T-helper 2 cell treated with Interferon-gamma antibody and Interleukin-4, amounts not matched to agents 5 μg/mL and 100 μg/mL, for 36 hours (primary cell): Measurements from ENCODE around the gene TMEM86A.
"Not testable (repeated sequence)": the region's sequence is repeated elsewhere in the genome, so short reads cannot be mapped to it uniquely, and the experiment has no call there.

Experiments
- DNase-seq: peaks from one replicate; pipeline ENCODE4 v3.0.0; 2021; ENCODE audit warnings: low spot score
- H3K27ac Mint-ChIP-seq: one replicate; pipeline ENCODE4 v1.8.0; 2021; ENCODE audit warnings: mild to moderate bottlenecking, mixed read lengths
- H3K27me3 Mint-ChIP-seq: one replicate; pipeline ENCODE4 v1.8.0; 2021; ENCODE audit warnings: low read depth, mixed read lengths
- H3K36me3 Mint-ChIP-seq: one replicate; pipeline ENCODE4 v1.8.0; 2021; ENCODE audit warnings: low read depth, mixed read lengths
- H3K4me1 Mint-ChIP-seq: one replicate; pipeline ENCODE4 v1.8.0; 2021; ENCODE audit warnings: low read depth, mixed read lengths
- H3K4me3 Mint-ChIP-seq: one replicate; pipeline ENCODE4 v1.8.0; 2022; ENCODE audit warnings: mild to moderate bottlenecking, moderate library complexity, mixed read lengths
- H3K9me3 Mint-ChIP-seq: one replicate; pipeline ENCODE4 v1.8.0; 2021; ENCODE audit warnings: mixed read lengths

TMEM86A gene

GRCh38 chr11:18698341-18699268 lies at the start of gene TMEM86A:
TSS of gene TMEM86A (plus strand) at chr11:18698779. CDS start at chr11:18698887, 108 bp downstream.
- DNase-seq, result peak; percentile 88
- Mint-ChIP-seq H3K27ac (peak within 1 kb of the TSS; percentile 17), H3K36me3 (no peaks in the 10 kb centered on the region), H3K4me1 (peaks cover 11% of the 10 kb centered on the region), H3K4me3 (peak within 1 kb of the TSS; percentile 77), H3K9me3 (no peaks in the 10 kb centered on the region), H3K27me3 (peaks cover 16% of the 10 kb centered on the region)

- H3K27ac Mint-ChIP-seq, result no peak overlapping the region
- H3K4me3 Mint-ChIP-seq, result no peak overlapping the region
- no peaks in the 10 kb centered on the region for H3K27me3 Mint-ChIP-seq
- no peaks in the 10 kb centered on the region for H3K9me3 Mint-ChIP-seq
- no peak for DNase-seq
- peaks cover 9% of the 10 kb centered on the region for H3K4me1 Mint-ChIP-seq
- no peaks in the 10 kb centered on the region for H3K36me3 Mint-ChIP-seq
Measured at GRCh38 chr11:18650353-18650752, 48.2 kb upstream of the TMEM86A start.

GRCh38 chr11:18650859-18651557 lies 47.6 kb upstream of the TMEM86A start:
- H3K9me3 Mint-ChIP-seq, result no peaks in the 10 kb centered on the region
- peaks cover 9% of the 10 kb centered on the region for H3K4me1 Mint-ChIP-seq
- peak; percentile 17 for DNase-seq
- no peak overlapping the region for H3K4me3 Mint-ChIP-seq
- H3K27ac Mint-ChIP-seq, result no peak overlapping the region
- H3K36me3 Mint-ChIP-seq, result no peaks in the 10 kb centered on the region
- H3K27me3 Mint-ChIP-seq, result no peaks in the 10 kb centered on the region

GRCh38 chr11:18657673-18658072 lies 40.9 kb upstream of the TMEM86A start:
- no peaks in the 10 kb centered on the region for H3K9me3 Mint-ChIP-seq
- no peaks in the 10 kb centered on the region for H3K36me3 Mint-ChIP-seq
- H3K4me1 Mint-ChIP-seq, result no peaks in the 10 kb centered on the region
- no peak overlapping the region for H3K4me3 Mint-ChIP-seq
- H3K27me3 Mint-ChIP-seq, result peaks cover 24% of the 10 kb centered on the region
- no peak overlapping the region for H3K27ac Mint-ChIP-seq
- DNase-seq, result no peak

GRCh38 chr11:18665353-18665872 lies 33.2 kb upstream of the TMEM86A start:
- not testable (repeated sequence) for H3K36me3 Mint-ChIP-seq, H3K9me3 Mint-ChIP-seq, DNase-seq
- H3K4me3 Mint-ChIP-seq, result peak overlapping the region; percentile 10
- peaks cover 24% of the 10 kb centered on the region for H3K27me3 Mint-ChIP-seq
- peak overlapping the region; percentile 19 for H3K27ac Mint-ChIP-seq
- peaks cover 25% of the 10 kb centered on the region for H3K4me1 Mint-ChIP-seq

- Mint-ChIP-seq H3K27me3 (peaks cover 7% of the 10 kb centered on the region), H3K4me3 (no peak overlapping the region), H3K27ac (no peak overlapping the region), H3K9me3 (peaks cover under 1% of the 10 kb centered on the region), H3K4me1 (peaks cover 41% of the 10 kb centered on the region), H3K36me3 (no peaks in the 10 kb centered on the region)
- no peak for DNase-seq
Measured at GRCh38 chr11:18668131-18668530, 30.4 kb upstream of the TMEM86A start.

- Mint-ChIP-seq H3K27me3 (peaks cover 6% of the 10 kb centered on the region), H3K36me3 (no peaks in the 10 kb centered on the region), H3K4me3 (peak overlapping the region; percentile 72), H3K4me1 (peaks cover 41% of the 10 kb centered on the region), H3K9me3 (no peaks in the 10 kb centered on the region), H3K27ac (peak overlapping the region; percentile 85)
- DNase-seq, result peak; percentile 20
Measured at GRCh38 chr11:18669219-18669596, 29.4 kb upstream of the TMEM86A start.

GRCh38 chr11:18669711-18670110 lies 28.9 kb upstream of the TMEM86A start:
- H3K9me3 Mint-ChIP-seq, result no peaks in the 10 kb centered on the region
- peak overlapping the region; percentile 85 for H3K27ac Mint-ChIP-seq
- H3K4me3 Mint-ChIP-seq, result peak overlapping the region; percentile 72
- H3K27me3 Mint-ChIP-seq, result peaks cover 6% of the 10 kb centered on the region
- H3K36me3 Mint-ChIP-seq, result no peaks in the 10 kb centered on the region
- peaks cover 41% of the 10 kb centered on the region for H3K4me1 Mint-ChIP-seq
- no peak for DNase-seq

- Mint-ChIP-seq H3K27me3 (peaks cover 6% of the 10 kb centered on the region), H3K4me3 (peak overlapping the region; percentile 0), H3K4me1 (peaks cover 36% of the 10 kb centered on the region), H3K36me3 (no peaks in the 10 kb centered on the region), H3K9me3 (no peaks in the 10 kb centered on the region), H3K27ac (peak overlapping the region; percentile 24)
- no peak for DNase-seq
Measured at GRCh38 chr11:18671246-18671645, 27.3 kb upstream of the TMEM86A start.

- peak overlapping the region; percentile 90 for H3K27ac Mint-ChIP-seq
- H3K4me3 Mint-ChIP-seq, result peak overlapping the region; percentile 67
- H3K36me3 Mint-ChIP-seq, H3K27me3 Mint-ChIP-seq, H3K9me3 Mint-ChIP-seq: not testable (repeated sequence)
- peaks cover 36% of the 10 kb centered on the region for H3K4me1 Mint-ChIP-seq
- peak; percentile 39 for DNase-seq
Measured at GRCh38 chr11:18672209-18672608, 26.4 kb upstream of the TMEM86A start.

- Mint-ChIP-seq H3K9me3 (no peaks in the 10 kb centered on the region), H3K36me3 (no peaks in the 10 kb centered on the region), H3K27ac (no peak overlapping the region), H3K27me3 (no peaks in the 10 kb centered on the region), H3K4me3 (no peak overlapping the region), H3K4me1 (peaks cover 10% of the 10 kb centered on the region)
- DNase-seq, result no peak
Measured at GRCh38 chr11:18676803-18677202, 21.8 kb upstream of the TMEM86A start.

GRCh38 chr11:18677560-18677959 lies 21.0 kb upstream of the TMEM86A start:
- H3K27ac Mint-ChIP-seq, result no peak overlapping the region
- H3K4me3 Mint-ChIP-seq, result no peak overlapping the region
- no peaks in the 10 kb centered on the region for H3K27me3 Mint-ChIP-seq
- DNase-seq, result no peak
- peaks cover 5% of the 10 kb centered on the region for H3K4me1 Mint-ChIP-seq
- H3K36me3 Mint-ChIP-seq, result no peaks in the 10 kb centered on the region
- no peaks in the 10 kb centered on the region for H3K9me3 Mint-ChIP-seq

GRCh38 chr11:18681949-18682348 lies 16.6 kb upstream of the TMEM86A start:
- H3K9me3 Mint-ChIP-seq, H3K27me3 Mint-ChIP-seq, H3K27ac Mint-ChIP-seq, H3K4me1 Mint-ChIP-seq, H3K4me3 Mint-ChIP-seq, H3K36me3 Mint-ChIP-seq, DNase-seq: not testable (repeated sequence)

GRCh38 chr11:18682466-18682865 lies 16.1 kb upstream of the TMEM86A start:
- Mint-ChIP-seq H3K4me3 (no peak overlapping the region), H3K4me1 (no peaks in the 10 kb centered on the region), H3K27ac (no peak overlapping the region), H3K36me3 (no peaks in the 10 kb centered on the region), H3K27me3 (peaks cover 8% of the 10 kb centered on the region), H3K9me3 (no peaks in the 10 kb centered on the region)
- DNase-seq, result no peak
